AG08396 (cell line): Measurements from ENCODE around the gene FLNB.
"Not testable (repeated sequence)": the region's sequence is repeated elsewhere in the genome, so short reads cannot be mapped to it uniquely, and the experiment has no call there.

ENCODE experiments used
- DNase-seq: peaks from one replicate; pipeline ENCODE4 v3.0.0; 2012; ENCODE audit warnings: low spot score, mixed read lengths

Gene FLNB

GRCh38 chr3:57980416-57980815 lies 27.8 kb upstream of the FLNB start:
- no peak for DNase-seq

GRCh38 chr3:57981483-57982087 lies 26.6 kb upstream of the FLNB start:
- no peak for DNase-seq

GRCh38 chr3:57982561-57983243 lies 25.5 kb upstream of the FLNB start:
- DNase-seq: no peak

- DNase-seq: peak; percentile 57
Measured at GRCh38 chr3:57983734-57984518, 24.3 kb upstream of the FLNB start.

GRCh38 chr3:57985176-57985983 lies 22.8 kb upstream of the FLNB start:
- no peak for DNase-seq

- no peak for DNase-seq
Measured at GRCh38 chr3:57985984-57986246, 22.3 kb upstream of the FLNB start.

- DNase-seq: no peak
Measured at GRCh38 chr3:57986261-57986660, 22.0 kb upstream of the FLNB start.

- not testable (repeated sequence) for DNase-seq
Measured at GRCh38 chr3:57989198-57989597, 19.0 kb upstream of the FLNB start.

- DNase-seq: no peak
Measured at GRCh38 chr3:57989646-57990045, 18.6 kb upstream of the FLNB start.

- no peak for DNase-seq
Measured at GRCh38 chr3:57992452-57993213, 15.6 kb upstream of the FLNB start.

GRCh38 chr3:57998366-57999283 lies 9.6 kb upstream of the FLNB start:
- no peak for DNase-seq

- no peak for DNase-seq
Measured at GRCh38 chr3:57999417-58000115, 8.7 kb upstream of the FLNB start.

- no peak for DNase-seq
Measured at GRCh38 chr3:58000306-58001085, 7.7 kb upstream of the FLNB start.

- DNase-seq: no peak
Measured at GRCh38 chr3:58001086-58001467, 7.1 kb upstream of the FLNB start.

GRCh38 chr3:58001979-58002378 lies 6.2 kb upstream of the FLNB start:
- no peak for DNase-seq

GRCh38 chr3:58003093-58003492 lies 5.1 kb upstream of the FLNB start:
- DNase-seq: no peak

GRCh38 chr3:58004973-58005372 lies 3.2 kb upstream of the FLNB start:
- DNase-seq: no peak

GRCh38 chr3:58005669-58006068 lies 2.6 kb upstream of the FLNB start:
- DNase-seq: peak; percentile 49

- DNase-seq: no peak
Measured at GRCh38 chr3:58006661-58007060, 1.6 kb upstream of the FLNB start.
